Stimulated activated naive CD8-positive, alpha-beta T cell treated with anti-CD3 and anti-CD28 coated beads, Interleukin-15, Interleukin-2, amounts not matched to agents 100 ng/mL and 50 ng/mL, for 24 hours (primary cell): ENCODE results near the gene CARD19.

Source experiments
- H3K27ac Mint-ChIP-seq: one replicate; pipeline ENCODE4 v1.8.0; 2021; ENCODE audit warnings: mild to moderate bottlenecking, mixed read lengths
- H3K27me3 Mint-ChIP-seq: one replicate; pipeline ENCODE4 v1.8.0; 2021; ENCODE audit warnings: mixed read lengths
- H3K36me3 Mint-ChIP-seq: one replicate; pipeline ENCODE4 v1.8.0; 2021; ENCODE audit warnings: low read depth, mixed read lengths
- H3K4me1 Mint-ChIP-seq: one replicate; pipeline ENCODE4 v1.8.0; 2021; ENCODE audit warnings: low read depth, mixed read lengths
- H3K4me3 Mint-ChIP-seq: one replicate; pipeline ENCODE4 v1.8.0; 2021; ENCODE audit warnings: mild to moderate bottlenecking, mixed read lengths
- H3K9me3 Mint-ChIP-seq: one replicate; pipeline ENCODE4 v1.8.0; 2021; ENCODE audit warnings: mixed read lengths

The CARD19 gene

DNA sequence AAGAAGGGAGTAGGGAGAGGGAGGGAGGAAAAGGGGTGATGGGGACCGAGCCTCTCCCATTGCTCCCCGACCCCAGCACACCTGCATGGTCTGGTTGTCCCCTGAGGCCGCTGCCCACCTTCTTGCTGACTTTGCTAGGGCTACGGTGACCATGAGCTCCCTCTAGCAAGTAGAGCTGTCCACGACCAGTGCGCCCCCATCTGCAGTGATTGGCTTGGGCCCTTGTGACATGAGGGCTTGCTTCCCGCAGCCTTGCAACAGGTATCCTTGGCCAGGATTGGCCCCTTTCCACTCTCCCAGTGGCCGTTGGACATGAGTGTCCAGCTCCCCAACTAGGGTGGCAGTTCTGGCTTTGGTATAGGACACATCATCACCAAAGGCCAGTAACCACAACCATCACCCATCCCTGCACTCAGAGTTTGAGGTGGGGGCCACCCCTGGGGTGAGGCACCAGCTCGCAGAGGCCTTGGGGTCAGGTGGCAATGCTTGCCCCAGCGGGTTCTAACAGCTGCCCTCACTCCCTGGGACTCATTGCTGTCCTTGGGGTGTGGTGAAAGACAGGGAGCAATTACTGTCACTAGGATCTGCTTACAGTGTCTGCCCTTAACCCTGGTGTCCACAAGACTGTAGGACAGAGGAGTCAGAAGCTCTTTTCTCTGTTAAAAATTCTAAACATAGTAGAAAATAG, 55.2 kb downstream of the CARD19 start:
- no peak overlapping the region for H3K27ac Mint-ChIP-seq
- peaks cover 17% of the 10 kb centered on the region for H3K9me3 Mint-ChIP-seq
- H3K36me3 Mint-ChIP-seq = peaks cover 13% of the 10 kb centered on the region
- H3K27me3 Mint-ChIP-seq = no peaks in the 10 kb centered on the region
- peaks cover 37% of the 10 kb centered on the region for H3K4me1 Mint-ChIP-seq
- no peak overlapping the region for H3K4me3 Mint-ChIP-seq

DNA sequence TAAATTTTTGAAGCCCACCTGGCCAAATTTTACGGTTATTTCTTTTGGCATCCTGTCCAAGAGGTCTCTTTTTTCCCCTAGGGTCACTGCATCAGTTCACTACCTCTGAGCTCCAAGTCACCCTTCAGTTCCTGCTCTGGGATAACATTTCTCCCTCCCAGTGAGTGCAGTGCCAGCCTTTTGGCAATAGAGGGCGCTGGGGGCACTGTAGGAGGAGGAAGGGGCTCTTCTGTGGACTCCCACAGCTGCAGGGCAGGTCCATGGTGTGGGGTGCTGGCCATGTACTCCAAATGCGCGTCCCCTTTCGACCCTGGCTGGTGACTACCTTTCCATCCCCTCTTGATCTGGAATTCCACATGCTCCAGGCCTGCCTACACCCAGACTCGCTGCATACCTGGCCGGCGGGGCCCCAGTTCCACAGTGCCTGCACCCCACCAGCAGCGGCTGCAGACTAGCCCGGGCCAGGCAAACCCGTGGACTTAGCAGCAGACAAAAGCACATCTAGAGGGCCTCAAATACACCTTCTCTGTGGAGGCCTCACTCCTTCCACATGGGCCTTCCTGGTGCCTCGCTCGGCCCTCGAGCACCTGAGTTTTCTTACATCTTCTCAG, 58.4 kb downstream of the CARD19 start:
- no peaks in the 10 kb centered on the region for H3K27me3 Mint-ChIP-seq
- H3K27ac Mint-ChIP-seq = no peak overlapping the region

DNA sequence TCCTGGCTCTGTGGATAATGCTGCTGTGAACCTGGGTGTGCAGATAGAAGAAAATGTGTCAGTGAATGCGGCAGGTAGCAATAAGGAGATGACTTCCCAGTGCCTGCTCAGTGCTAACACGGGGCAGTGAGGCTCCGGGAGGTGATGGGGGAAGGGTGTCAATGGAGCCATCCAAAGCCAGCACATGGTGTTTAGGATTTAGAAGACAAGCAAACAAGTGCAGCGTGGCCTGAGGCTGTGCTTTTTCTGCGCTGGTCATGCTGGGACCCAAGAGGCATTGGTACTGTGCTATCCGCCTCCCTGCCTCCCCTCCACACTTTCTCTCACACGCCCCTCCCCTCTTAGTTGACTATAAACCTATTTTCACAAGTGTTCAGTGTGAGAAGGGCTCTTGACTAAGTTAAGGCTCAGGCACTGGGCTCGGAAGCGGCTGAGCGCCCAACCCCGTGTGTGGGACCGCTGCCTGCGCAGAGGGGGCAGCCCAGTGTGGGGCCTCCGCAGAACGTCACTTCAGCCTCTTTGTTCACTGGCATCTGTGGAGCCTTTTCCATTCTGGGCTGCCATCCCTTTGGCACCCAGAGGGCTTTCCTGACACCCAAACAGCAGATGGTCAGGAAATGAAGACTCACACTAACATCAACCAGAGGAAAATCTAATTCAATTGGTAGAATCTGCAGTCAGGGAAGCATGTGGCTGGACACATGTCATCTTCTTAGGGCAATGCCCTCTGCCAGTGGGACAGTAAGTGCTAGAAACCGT, 59.9 kb downstream of the CARD19 start:
- Mint-ChIP-seq H3K9me3 (no peaks in the 10 kb centered on the region), H3K27me3 (no peaks in the 10 kb centered on the region), H3K27ac (no peak overlapping the region), H3K4me3 (no peak overlapping the region), H3K4me1 (peaks cover 18% of the 10 kb centered on the region), H3K36me3 (no peaks in the 10 kb centered on the region)

More for the DNA sequence above, 58.4 kb downstream of the CARD19 start:
- Mint-ChIP-seq H3K4me3 (no peak overlapping the region), H3K4me1 (peaks cover 20% of the 10 kb centered on the region), H3K36me3 (no peaks in the 10 kb centered on the region), H3K9me3 (no peaks in the 10 kb centered on the region)

DNA sequence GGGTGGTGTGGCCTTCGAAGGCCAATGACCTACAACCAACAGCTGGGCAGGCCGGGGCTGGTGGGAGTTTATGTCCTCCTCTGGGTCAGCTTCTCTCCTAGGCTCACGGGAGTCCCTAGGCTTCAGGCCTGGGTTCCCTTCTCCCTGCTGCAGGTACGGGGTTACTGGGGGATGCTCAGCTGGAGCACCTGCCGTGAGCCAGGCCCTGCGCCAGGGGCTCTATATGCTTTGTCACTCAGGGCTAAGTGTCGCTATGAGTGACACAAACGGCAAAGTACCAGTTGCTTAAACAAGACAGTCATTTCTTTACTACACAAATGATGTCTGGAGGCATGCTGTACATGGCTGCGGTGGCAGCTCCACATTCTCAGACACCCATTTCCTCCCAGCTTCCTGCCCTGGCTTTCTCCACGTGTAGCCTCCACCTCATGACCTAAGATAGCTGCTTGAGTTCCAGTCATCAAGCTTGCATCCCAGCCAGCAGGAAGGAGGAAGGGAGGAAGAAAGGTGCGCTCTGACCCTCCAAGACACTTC, 60.5 kb downstream of the CARD19 start:
- no peaks in the 10 kb centered on the region for H3K36me3 Mint-ChIP-seq
- no peak overlapping the region for H3K27ac Mint-ChIP-seq
- H3K9me3 Mint-ChIP-seq = no peaks in the 10 kb centered on the region
- peaks cover 18% of the 10 kb centered on the region for H3K4me1 Mint-ChIP-seq
- no peaks in the 10 kb centered on the region for H3K27me3 Mint-ChIP-seq
- no peak overlapping the region for H3K4me3 Mint-ChIP-seq

DNA sequence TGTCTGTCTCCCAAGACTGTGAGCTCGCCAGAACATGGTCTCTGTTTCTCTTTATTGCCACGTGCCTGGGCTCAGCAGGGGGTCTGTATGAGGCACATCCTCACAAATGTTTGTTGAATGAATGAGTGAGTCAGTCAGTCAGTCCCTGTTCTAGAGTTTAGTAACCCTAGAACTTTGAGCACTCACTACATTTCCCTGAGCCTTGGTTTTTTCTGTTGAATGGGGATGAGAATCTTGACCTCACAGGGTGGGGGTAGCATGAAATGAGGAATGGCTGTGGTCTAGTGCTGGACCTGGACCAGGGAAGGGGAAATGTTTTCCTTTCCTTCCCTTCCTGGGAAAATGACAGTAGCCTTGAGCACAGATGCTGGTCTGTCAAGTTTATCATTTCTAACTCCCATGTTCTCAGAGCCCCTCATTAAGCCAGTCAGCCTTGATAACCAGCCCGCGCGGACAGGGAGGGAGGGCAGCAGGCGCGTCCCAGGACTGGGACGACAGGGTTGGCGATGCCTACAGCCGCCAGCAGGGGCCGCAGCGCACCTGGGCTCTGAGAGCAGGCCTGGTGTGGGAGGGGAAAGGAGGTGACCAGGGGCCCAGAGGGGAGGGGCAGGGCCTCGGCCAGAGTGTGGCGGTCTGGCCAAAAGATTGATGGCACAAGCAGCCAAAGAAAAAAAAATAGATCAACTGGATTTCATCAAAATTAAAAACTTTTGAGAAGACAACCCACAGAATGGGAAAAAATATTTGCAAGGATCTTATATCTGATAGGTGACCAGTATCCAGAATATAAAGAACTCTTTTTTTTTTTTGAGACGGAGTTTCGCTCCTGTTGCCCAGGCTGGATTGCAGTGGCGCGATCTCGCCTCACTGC, 63.8 kb downstream of the CARD19 start:
- Mint-ChIP-seq H3K27ac (no peak overlapping the region), H3K27me3 (no peaks in the 10 kb centered on the region), H3K4me3 (no peak overlapping the region), H3K4me1 (peaks cover 18% of the 10 kb centered on the region), H3K36me3 (no peaks in the 10 kb centered on the region), H3K9me3 (no peaks in the 10 kb centered on the region)

DNA sequence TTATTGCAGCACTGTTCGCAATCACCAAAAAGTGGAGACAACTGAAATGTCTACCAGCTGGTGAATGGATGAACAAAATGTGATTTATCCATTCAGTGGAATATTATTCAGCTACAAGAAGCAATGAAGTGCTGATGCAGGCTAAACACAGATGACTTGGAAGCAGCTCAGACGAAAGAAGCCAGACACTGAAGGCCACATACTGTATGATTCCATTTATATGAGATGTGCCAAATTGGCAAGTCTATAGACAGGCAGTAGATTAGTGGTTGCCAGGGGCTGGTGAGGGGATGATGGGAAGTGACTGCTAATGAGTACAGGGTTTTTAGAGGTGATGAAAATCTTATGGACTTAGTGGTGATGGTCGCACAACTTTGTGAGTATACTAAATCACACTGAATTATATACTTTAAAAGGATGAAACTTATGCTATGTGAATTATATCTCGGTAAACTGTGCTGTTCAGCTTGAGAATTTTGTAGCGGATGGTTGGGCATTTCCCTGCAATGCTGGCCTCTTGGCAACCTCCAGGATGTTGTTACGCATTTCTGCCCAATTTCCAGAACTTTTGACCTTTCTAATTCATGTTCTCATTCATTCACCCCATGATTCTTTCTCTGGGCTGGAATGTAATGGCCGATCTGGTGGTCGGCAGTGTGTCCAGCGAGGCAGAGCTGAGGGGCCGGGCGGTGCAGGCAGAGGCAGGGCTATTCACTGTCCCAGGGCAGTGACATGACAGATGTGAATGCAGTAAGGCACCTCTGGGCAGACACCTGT, 66.0 kb downstream of the CARD19 start:
- no peak overlapping the region for H3K27ac Mint-ChIP-seq
- H3K36me3 Mint-ChIP-seq = no peaks in the 10 kb centered on the region
- peaks cover 8% of the 10 kb centered on the region for H3K4me1 Mint-ChIP-seq
- no peaks in the 10 kb centered on the region for H3K27me3 Mint-ChIP-seq
- no peaks in the 10 kb centered on the region for H3K9me3 Mint-ChIP-seq
- H3K4me3 Mint-ChIP-seq = no peak overlapping the region
